GM21529 (cell line): Measurements from ENCODE around the gene NHSL1.
A peak's percentile ranks its signal among the peaks of the same experiment; 100 is the strongest.

ENCODE experiments used
- ATAC-seq: cut with Tn5 transposase; IDR thresholded peaks from one replicate; pipeline ENCODE4 v1.9.1; 2021; ENCODE audit not compliant: unreplicated experiment

Gene NHSL1

GRCh38 chr6:138404666-138405337, 94.5 kb downstream of the NHSL1 start:
- no peak for ATAC-seq

- ATAC-seq = peak; percentile 89
Observed at GRCh38 chr6:138403801-138404665, 95.3 kb downstream of the NHSL1 start, which contains the start of gene HEBP2. Gene HEBP2 (plus strand): TSS chr6:138404223. CDS start chr6:138404496, 273 bp downstream.

- ATAC-seq = peak; percentile 20
Observed at GRCh38 chr6:138403324-138403800, 95.9 kb downstream of the NHSL1 start.

DNA sequence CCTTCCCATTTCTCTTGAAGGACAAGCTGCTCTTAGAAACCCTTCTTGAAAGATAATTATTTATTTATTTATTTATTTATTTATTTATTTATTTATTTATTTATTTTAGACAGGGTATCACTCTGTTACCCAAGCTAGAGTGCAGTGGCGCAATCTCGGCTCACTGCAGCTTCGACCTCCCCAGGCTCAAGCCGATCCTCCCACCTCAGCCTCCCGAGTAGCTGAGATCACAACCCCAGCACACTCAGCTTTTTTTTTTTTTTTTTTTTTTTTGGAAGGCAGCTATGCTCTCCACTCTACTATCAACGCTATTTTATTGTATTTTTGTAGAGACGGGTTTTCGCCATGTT, 96.5 kb downstream of the NHSL1 start:
- ATAC-seq = no peak

GRCh38 chr6:138401960-138402837, 97.1 kb downstream of the NHSL1 start:
- ATAC-seq = no peak

GRCh38 chr6:138400326-138400725, 99.0 kb downstream of the NHSL1 start:
- no peak for ATAC-seq

GRCh38 chr6:138397128-138398122, 101.9 kb downstream of the NHSL1 start:
- no peak for ATAC-seq

GRCh38 chr6:138396709-138397108, 102.6 kb downstream of the NHSL1 start:
- no peak for ATAC-seq

DNA sequence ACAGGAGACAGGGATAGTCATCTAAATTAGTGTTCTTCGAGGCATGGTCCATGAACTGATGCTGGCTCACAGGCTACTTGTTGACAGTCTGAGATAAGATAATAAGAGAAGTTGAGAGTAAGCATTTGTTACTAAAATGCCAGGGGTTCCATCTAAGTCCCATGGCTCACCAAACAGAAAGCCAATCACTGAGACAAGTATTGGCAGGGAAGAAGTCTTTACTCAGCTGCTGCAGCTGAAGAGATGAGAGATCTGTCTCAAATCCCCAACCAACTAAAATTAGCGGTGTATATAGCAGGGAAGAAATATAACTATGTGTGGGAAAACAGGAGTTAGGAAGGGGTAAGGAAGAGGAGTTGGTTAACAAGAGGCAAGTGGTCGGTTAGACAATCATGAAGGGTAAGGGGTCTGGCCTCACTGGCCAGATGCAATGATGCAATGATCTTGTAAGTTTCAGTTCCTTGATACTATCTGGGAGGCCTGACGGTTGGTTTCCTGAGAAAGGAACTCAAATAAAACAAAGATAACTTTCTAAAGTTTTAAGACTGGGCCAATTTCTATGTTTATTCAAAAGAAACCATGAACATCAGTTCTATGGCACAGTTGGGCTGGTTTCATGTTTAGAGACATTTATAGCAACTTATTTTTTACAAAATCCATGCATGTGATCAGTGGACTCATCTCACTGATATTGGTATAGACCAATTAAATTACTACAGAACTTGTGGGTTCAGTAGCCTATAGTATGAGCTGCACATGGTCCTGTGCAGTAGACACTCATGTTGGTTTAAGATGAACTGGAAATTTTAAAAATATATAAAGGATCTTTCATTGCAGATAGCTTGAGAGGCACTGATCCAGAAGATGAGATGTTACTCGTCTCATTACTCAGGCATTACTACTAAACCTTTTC, 105.2 kb downstream of the NHSL1 start:
- ATAC-seq = no peak

DNA sequence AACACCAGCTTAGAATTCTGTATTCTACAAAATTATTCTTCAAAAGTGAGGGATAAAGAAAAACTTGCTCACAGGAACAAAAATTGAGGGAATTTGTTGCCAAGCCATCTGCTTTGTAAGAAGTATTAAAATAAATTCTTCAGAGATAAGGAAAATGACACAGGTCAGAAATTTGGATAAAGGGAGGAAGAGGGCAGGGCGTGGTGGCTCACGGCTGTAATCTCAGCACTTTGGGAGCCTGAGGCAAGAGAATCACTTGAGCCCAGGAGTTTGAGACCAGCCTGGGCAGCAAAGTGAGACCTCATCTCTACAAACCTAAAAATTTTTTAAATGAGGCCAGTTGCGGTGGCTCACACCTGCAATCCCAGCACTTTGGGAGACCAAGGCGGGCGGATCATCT, 109.7 kb downstream of the NHSL1 start:
- no peak for ATAC-seq

GRCh38 chr6:138387577-138388368, 111.5 kb downstream of the NHSL1 start:
- ATAC-seq = no peak

GRCh38 chr6:138386897-138387296, 112.4 kb downstream of the NHSL1 start:
- no peak for ATAC-seq

DNA sequence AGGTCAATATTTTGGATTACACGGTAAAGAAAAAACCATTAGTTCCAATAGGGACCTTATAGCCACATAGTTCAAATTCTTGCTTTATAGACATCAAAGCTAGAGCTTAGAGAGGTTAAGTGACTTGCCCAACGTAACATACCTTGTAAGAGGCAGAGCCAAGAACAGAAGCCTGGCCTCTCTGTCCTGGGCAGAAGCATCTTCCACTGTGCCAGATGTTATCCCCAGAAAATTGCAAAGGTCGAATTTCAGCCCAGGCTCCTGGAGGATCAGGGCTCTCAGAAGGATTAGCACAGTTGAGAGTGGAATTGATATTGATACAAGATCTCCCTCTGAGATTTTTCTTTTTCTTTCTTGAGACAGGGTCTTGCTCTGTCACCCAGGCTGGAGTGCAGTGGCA, 115.5 kb downstream of the NHSL1 start:
- ATAC-seq = no peak

DNA sequence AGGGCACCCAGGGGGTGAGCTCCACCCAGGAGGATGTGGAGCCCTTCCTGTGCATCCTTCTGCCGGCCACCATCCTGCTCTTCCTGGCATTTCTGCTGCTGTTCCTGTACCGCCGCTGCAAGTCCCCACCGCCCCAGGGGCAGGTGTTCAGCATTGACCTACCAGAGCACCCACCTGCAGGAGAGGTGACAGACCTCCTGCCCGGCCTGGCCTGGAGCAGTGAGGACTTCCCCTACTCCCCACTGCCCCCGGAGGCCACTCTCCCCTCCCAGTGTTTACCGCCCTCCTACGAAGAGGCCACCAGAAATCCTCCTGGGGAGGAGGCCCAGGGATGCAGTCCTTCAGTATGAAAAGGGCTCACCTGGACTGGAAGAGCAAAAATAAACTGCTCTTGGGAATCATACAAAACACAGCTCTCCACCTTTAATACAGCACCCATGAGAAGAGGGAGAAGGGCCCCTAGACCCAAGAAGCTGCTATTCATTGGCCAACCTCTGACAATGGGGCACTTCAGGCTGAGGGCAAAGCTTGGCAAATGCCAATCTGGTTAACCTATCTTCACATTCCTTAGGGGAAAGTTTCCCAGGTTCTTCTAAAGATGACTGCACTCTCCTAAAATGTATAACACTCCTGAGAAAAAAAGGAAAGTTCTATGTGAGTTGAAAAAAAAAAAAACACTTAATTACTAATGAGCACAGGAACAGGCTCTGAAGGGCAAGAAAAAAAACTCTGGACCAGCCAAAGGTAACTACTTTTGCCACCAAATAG, 116.6 kb downstream of the NHSL1 start:
- no peak for ATAC-seq

GRCh38 chr6:138378463-138378862, 120.8 kb downstream of the NHSL1 start:
- no peak for ATAC-seq

- ATAC-seq = no peak
Observed at GRCh38 chr6:138377844-138378243, 121.5 kb downstream of the NHSL1 start, which contains the start of gene SMIM28. Gene SMIM28 (plus strand): TSS chr6:138377905. CDS start chr6:138378073, 168 bp downstream.

- ATAC-seq = no peak
Observed at GRCh38 chr6:138377042-138377441, 122.3 kb downstream of the NHSL1 start.
